Gastrocnemius medialis (tissue), 4 donors: Measurements from ENCODE around the gene PGM1.

Experiments
- CTCF ChIP-seq, 5 experiments: fragments of 450-650 bp in 3 of 5; fragments of 200-600 bp in 2 of 5; sonication (generic) in 2 of 5; IDR thresholded peaks in 4 of 5; conservative IDR thresholded peaks in 1 of 5; 1 replicate in 4 of 5; 2 replicates in 1 of 5; pipeline ENCODE4 v1.5.1; 2016 to 2019; ENCODE audit warnings: antibody characterized with exemption in 5 of 5, mild to moderate bottlenecking in 3 of 5, moderate library complexity in 3 of 5
- POLR2A ChIP-seq, 2 donors: fragments of 450-650 bp; IDR thresholded peaks; one replicate each; pipeline ENCODE4 v1.6.1; 2017; ENCODE audit warnings: antibody characterized with exemption in 2 of 2, mild to moderate bottlenecking in 2 of 2, moderate library complexity in 2 of 2

- TF ChIP-seq POLR2A (IDR thresholded peaks at IDR 0.05) (no peak), CTCF (IDR thresholded peaks at IDR 0.05 in 4 of 5, conservative IDR thresholded peaks at IDR 0.05 in 1 of 5) (no peak)
Observed at GRCh38 chr1:63704443-63704842, 111.2 kb downstream of the PGM1 start.
